ENCODE data around the gene IL3.

IL3 gene

GRCh38 chr5:132029609-132030330 is 30.7 kb upstream of the IL3 start:
- Histone ChIP-seq H3K36me3 (replicated peaks) (no peaks in the 10 kb centered on the region), H3K27ac (no peak overlapping the region), H3K27me3 (replicated peaks) (no peaks in the 10 kb centered on the region), H3K4me3 (ENCODE audit: low read depth, low read length) (no peak overlapping the region)
- in situ Hi-C loops (cut with HindIII; ENCODE audit: low pct_ligation_motif_present, low sequenced_read_pairs), result no loop called here
- DNase-seq, result no peak
- no peak for TF ChIP-seq CTCF (IDR thresholded peaks at IDR 0.05; ENCODE audit: low read depth, low read length, missing control alignments)

DNA sequence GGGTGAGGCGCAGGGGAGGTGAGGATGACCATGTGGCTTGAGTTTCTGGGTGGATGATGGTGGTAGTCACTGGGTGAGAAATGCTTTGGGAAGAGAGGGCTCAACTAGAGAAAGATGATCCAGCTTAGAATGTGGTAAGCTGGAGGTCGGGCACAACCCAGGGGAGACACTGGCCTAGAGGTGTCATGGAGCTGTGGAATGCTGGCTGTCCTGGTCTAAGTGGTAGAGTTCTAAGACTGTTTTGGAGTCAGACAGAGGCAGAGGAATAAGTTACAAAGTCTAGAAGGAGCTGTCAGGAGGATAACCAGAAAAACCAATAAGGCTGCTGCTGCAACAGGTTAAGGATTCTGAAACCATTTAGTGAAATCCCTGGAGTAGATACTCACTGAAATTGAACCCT is 29.8 kb upstream of the IL3 start:
- TF ChIP-seq CTCF (IDR thresholded peaks at IDR 0.05; ENCODE audit: low read depth, low read length, missing control alignments), result no peak
- no peaks in the 10 kb centered on the region for H3K27me3 ChIP-seq (replicated peaks)
- H3K4me3 ChIP-seq (ENCODE audit: low read depth, low read length), result no peak overlapping the region
- H3K27ac ChIP-seq, result no peak overlapping the region
- in situ Hi-C loops (cut with HindIII; ENCODE audit: low pct_ligation_motif_present, low sequenced_read_pairs), result no loop called here
- no peaks in the 10 kb centered on the region for H3K36me3 ChIP-seq (replicated peaks)
- no peak for DNase-seq

GRCh38 chr5:132032196-132032595 is 28.3 kb upstream of the IL3 start:
- no peak for DNase-seq
- in situ Hi-C loops (cut with HindIII; ENCODE audit: low pct_ligation_motif_present, low sequenced_read_pairs), result no loop called here
- H3K27me3 ChIP-seq (replicated peaks), result no peaks in the 10 kb centered on the region
- TF ChIP-seq CTCF (IDR thresholded peaks at IDR 0.05; ENCODE audit: low read depth, low read length, missing control alignments), result no peak
- no peaks in the 10 kb centered on the region for H3K36me3 ChIP-seq (replicated peaks)
- H3K4me3 ChIP-seq (ENCODE audit: low read depth, low read length), result no peak overlapping the region
- H3K27ac ChIP-seq, result no peak overlapping the region

DNA sequence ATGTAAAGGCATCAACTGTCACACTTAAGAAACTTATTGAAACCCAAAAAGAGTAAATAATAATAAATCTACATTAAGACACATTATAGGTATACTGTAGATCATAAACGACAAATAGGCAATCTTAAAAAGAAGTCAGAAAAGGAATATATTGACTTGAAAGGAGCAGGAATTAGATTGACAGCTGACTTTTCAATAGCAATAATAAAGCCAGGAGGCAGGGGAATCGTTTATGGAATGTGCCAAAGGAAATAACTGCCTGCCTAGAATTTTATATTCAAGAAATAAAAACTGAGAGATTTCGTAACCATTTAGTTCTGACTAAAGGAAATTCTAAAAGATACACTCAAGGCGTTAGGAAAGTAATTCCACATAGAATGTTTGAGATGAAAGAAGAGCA is 27.3 kb upstream of the IL3 start:
- Histone ChIP-seq H3K36me3 (replicated peaks) (no peaks in the 10 kb centered on the region), H3K27me3 (replicated peaks) (no peaks in the 10 kb centered on the region), H3K4me3 (ENCODE audit: low read depth, low read length) (no peak overlapping the region), H3K27ac (no peak overlapping the region)
- no peak for DNase-seq
- in situ Hi-C loops (cut with HindIII; ENCODE audit: low pct_ligation_motif_present, low sequenced_read_pairs), result no loop called here
- TF ChIP-seq CTCF (IDR thresholded peaks at IDR 0.05; ENCODE audit: low read depth, low read length, missing control alignments), result no peak

DNA sequence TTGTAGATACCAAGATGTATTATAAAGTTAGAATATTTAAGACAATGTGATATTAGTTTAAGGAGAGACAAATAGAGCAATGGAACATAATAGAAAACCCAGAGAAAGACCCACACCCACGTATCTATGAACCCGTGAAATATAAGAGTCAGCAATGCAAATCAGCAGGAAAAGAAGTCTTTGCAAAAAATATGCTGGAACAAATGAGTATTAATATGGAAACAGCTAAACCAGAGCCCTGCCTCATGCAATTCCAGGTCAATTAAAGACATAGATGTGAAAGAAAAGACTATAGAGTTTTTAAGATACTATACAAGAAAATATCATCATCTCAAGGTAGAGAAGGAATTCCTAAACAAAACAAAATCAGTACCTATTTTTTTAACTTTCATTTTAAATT is 23.1 kb upstream of the IL3 start:
- no peak for DNase-seq
- Histone ChIP-seq H3K4me3 (ENCODE audit: low read depth, low read length) (no peak overlapping the region), H3K36me3 (replicated peaks) (no peaks in the 10 kb centered on the region), H3K27ac (no peak overlapping the region), H3K27me3 (replicated peaks) (no peaks in the 10 kb centered on the region)
- no peak for TF ChIP-seq CTCF (IDR thresholded peaks at IDR 0.05; ENCODE audit: low read depth, low read length, missing control alignments)
- in situ Hi-C loops (cut with HindIII; ENCODE audit: low pct_ligation_motif_present, low sequenced_read_pairs), result no loop called here

- Histone ChIP-seq H3K27me3 (replicated peaks) (no peaks in the 10 kb centered on the region), H3K36me3 (replicated peaks) (no peaks in the 10 kb centered on the region), H3K27ac (no peak overlapping the region), H3K4me3 (ENCODE audit: low read depth, low read length) (no peak overlapping the region)
- no peak for DNase-seq
- in situ Hi-C loops (cut with HindIII; ENCODE audit: low pct_ligation_motif_present, low sequenced_read_pairs), result no loop called here
- TF ChIP-seq CTCF (IDR thresholded peaks at IDR 0.05; ENCODE audit: low read depth, low read length, missing control alignments), result no peak
These were observed 16.2 kb upstream of the IL3 start for GRCh38 chr5:132044207-132044606.
